SHP77 (cell line): ENCODE results near the gene BANP.
A peak's percentile ranks its signal among the peaks of the same experiment; 100 is the strongest.
"Not testable (repeated sequence)": the region's sequence is repeated elsewhere in the genome, so short reads cannot be mapped to it uniquely, and the experiment has no call there.

Experiments
- DNase-seq, 2 experiments: peaks; one replicate each; lab custom pipeline; 2025; lab: John Stamatoyannopoulos, UW

Gene BANP

GRCh38 chr16:87966685-87967185 is 15.5 kb downstream of the BANP start:
- DNase-seq: no peak

- no peak for DNase-seq
These were observed 17.3 kb downstream of the BANP start for GRCh38 chr16:87968541-87968940.

GRCh38 chr16:87970186-87970585 is 19.0 kb downstream of the BANP start:
- no peak for DNase-seq

GRCh38 chr16:87971933-87972332 is 20.7 kb downstream of the BANP start:
- DNase-seq: no peak

GRCh38 chr16:87973717-87974116 is 22.5 kb downstream of the BANP start:
- no peak for DNase-seq

- DNase-seq: no peak
These were observed 22.9 kb downstream of the BANP start for GRCh38 chr16:87974178-87974577.

- DNase-seq: no peak
These were observed 25.4 kb downstream of the BANP start for GRCh38 chr16:87976665-87977064.

GRCh38 chr16:87978127-87978526 is 26.9 kb downstream of the BANP start:
- no peak for DNase-seq

GRCh38 chr16:87979352-87979751 is 28.1 kb downstream of the BANP start:
- peak; percentile 69 to 72 for DNase-seq

GRCh38 chr16:87979911-87980630 is 28.8 kb downstream of the BANP start:
- DNase-seq: not testable (repeated sequence)

GRCh38 chr16:87981376-87981775 is 30.1 kb downstream of the BANP start:
- not testable (repeated sequence) for DNase-seq

GRCh38 chr16:87982581-87983041 is 31.4 kb downstream of the BANP start:
- no peak for DNase-seq

- not testable (repeated sequence) for DNase-seq
These were observed 32.0 kb downstream of the BANP start for GRCh38 chr16:87983072-87983736.

- not testable (repeated sequence) for DNase-seq
These were observed 32.5 kb downstream of the BANP start for GRCh38 chr16:87983737-87984097.

GRCh38 chr16:87984180-87984579 is 32.9 kb downstream of the BANP start:
- not testable (repeated sequence) for DNase-seq

- no peak for DNase-seq
These were observed 33.5 kb downstream of the BANP start for GRCh38 chr16:87984632-87985267.

- DNase-seq: not testable (repeated sequence)
These were observed 34.3 kb downstream of the BANP start for GRCh38 chr16:87985493-87985892.

- not testable (repeated sequence) for DNase-seq
These were observed 35.2 kb downstream of the BANP start for GRCh38 chr16:87986361-87986849.

GRCh38 chr16:87988596-87988995 is 37.4 kb downstream of the BANP start:
- not testable (repeated sequence) for DNase-seq

GRCh38 chr16:87990254-87990653 is 39.0 kb downstream of the BANP start:
- not testable (repeated sequence) for DNase-seq

- DNase-seq: not testable (repeated sequence)
These were observed 40.9 kb downstream of the BANP start for GRCh38 chr16:87992142-87992541.

GRCh38 chr16:87993901-87994300 is 42.7 kb downstream of the BANP start:
- no peak for DNase-seq

- no peak for DNase-seq
These were observed 44.4 kb downstream of the BANP start for GRCh38 chr16:87995644-87996043.
